K562 (cell line): Measurements from ENCODE around the gene C9orf50. TPM values are rescaled to one million over a fixed set of nuclear protein-coding genes. Genes with fewer than 3 reads are reported as not detected.

Experiments
- ADNP ChIP-seq: fragments of 200-800 bp; sonication (Bioruptor generic); IDR thresholded peaks from 2 replicates; pipeline ENCODE4 v1.6.1; 2016; ENCODE audit warnings: missing genetic modification characterization, missing compliant biosample characterization
- DIDO1 ChIP-seq: fragments of 450-650 bp; IDR thresholded peaks from 2 replicates; pipeline ENCODE4 v1.6.1; 2016; ENCODE audit warnings: low read depth, missing biosample characterization, missing genetic modification characterization
- FOXA3 ChIP-seq, 2 experiments: fragments of 450-650 bp in 1 of 2; sonication (generic) in 1 of 2; formaldehyde crosslinking; IDR thresholded peaks in 1 of 2; conservative IDR thresholded peaks in 1 of 2; 2 replicates each; pipeline versions ENCODE4 v1.4.0 to v1.8.0; 2020 to 2022; ENCODE audit warnings: mild to moderate bottlenecking in 2 of 2, missing genetic modification reagents in 1 of 2
- HNRNPH1 ChIP-seq: fragments of 200-400 bp; formaldehyde crosslinking; optimal IDR thresholded peaks from 2 replicates; pipeline ENCODE3; 2017; ENCODE audit warnings: low read depth, mild to moderate bottlenecking, low read length, moderate library complexity
- JUNB ChIP-seq: fragments of 450-650 bp; formaldehyde crosslinking; conservative IDR thresholded peaks from 2 replicates; pipeline ENCODE4 v1.4.0; 2020; ENCODE audit warnings: mild to moderate bottlenecking
- L3MBTL2 ChIP-seq: fragments of 450-650 bp; IDR thresholded peaks from 2 replicates; pipeline ENCODE4 v1.6.1; 2016; ENCODE audit warnings: mild to moderate bottlenecking, moderate library complexity
- RBFOX2 ChIP-seq: fragments of 200-400 bp; formaldehyde crosslinking; IDR thresholded peaks from 2 replicates; pipeline ENCODE4 v1.6.1; 2017; ENCODE audit warnings: low read depth, mild to moderate bottlenecking, low read length, moderate library complexity
- RBM14 ChIP-seq: fragments of 200-400 bp; formaldehyde crosslinking; IDR thresholded peaks from 2 replicates; pipeline ENCODE4 v1.6.1; 2018; ENCODE audit warnings: low read depth, mild to moderate bottlenecking, low read length, moderate library complexity, borderline replicate concordance; ENCODE audit not compliant: insufficient read depth
- RNF219 ChIP-seq: fragments of 250-450 bp; sonication (Bioruptor Pico); IDR thresholded peaks from 2 replicates; pipeline ENCODE4 v1.5.0; 2022; ENCODE audit warnings: mild to moderate bottlenecking
- SIN3B ChIP-seq: fragments of 450-650 bp; IDR thresholded peaks from 2 replicates; pipeline ENCODE4 v1.6.1; 2017; ENCODE audit warnings: low read depth, mild to moderate bottlenecking, moderate library complexity
- SMARCC2 ChIP-seq: fragments of 450-650 bp; IDR thresholded peaks from 2 replicates; pipeline ENCODE4 v1.6.1; 2017; ENCODE audit warnings: antibody characterized with exemption, moderate library complexity, mild to moderate bottlenecking, low read depth
- ZC3H11A ChIP-seq: IDR thresholded peaks from 2 replicates; pipeline ENCODE4 v1.6.1; 2012; ENCODE audit warnings: low read depth, low read length, improper control_type of control experiment
- ZNF12 ChIP-seq: sonication (generic); formaldehyde crosslinking; IDR thresholded peaks from 2 replicates; pipeline ENCODE4 v1.4.0; 2020; ENCODE audit warnings: mild to moderate bottlenecking, missing genetic modification reagents
- ZNF184 ChIP-seq: sonication (generic); formaldehyde crosslinking; IDR thresholded peaks from 2 replicates; pipeline ENCODE4 v1.5.0; 2020; ENCODE audit warnings: missing genetic modification reagents
- ZNF57 ChIP-seq: fragments of 450-650 bp; formaldehyde crosslinking; IDR thresholded peaks from 2 replicates; pipeline ENCODE4 v1.4.0; 2020; ENCODE audit warnings: mild to moderate bottlenecking, moderate library complexity
- polyA plus RNA-seq, 8 experiments: library from polyadenylated mRNA; depleted of rRNA in 4 of 8; stranded (reverse) in 5 of 8; unstranded in 3 of 8; fragments of >200 nt; fragmentation: Nextera tagmentation in 2 of 8; fragmentation: Illumina TruSeq in 1 of 8; extraction: Ambion mirVana in 2 of 8; extraction: Trizol in 1 of 8; gene quantifications; 2 replicates each; pipeline versions ENCODE4 v1.2.1 to v1.2.3, GENCODE V29; 2011 to 2014; ENCODE audit warnings: inconsistent platforms in 1 of 8, missing spikeins in 1 of 8
- total RNA-seq, 7 experiments: library from RNA; depleted of rRNA in 6 of 7; stranded (reverse); fragments of >200 nt in 6 of 7; fragmentation: Illumina TruSeq in 2 of 7; extraction: Trizol in 2 of 7; gene quantifications; 2 replicates each; pipeline versions ENCODE4 v1.2.1 to v1.2.3, GENCODE V29; 2011 to 2021; ENCODE audit warnings: low replicate concordance in 1 of 7
- TF ChIP-seq, protein P1 (sequence below), 2 experiments: fragments of 450-650 bp in 1 of 2; sonication (generic) in 1 of 2; formaldehyde crosslinking in 1 of 2; IDR thresholded peaks; 2 replicates each; pipeline versions ENCODE4 v1.7.1 to v1.9.0; 2016 to 2022; ENCODE audit warnings: inconsistent platforms in 1 of 2, mild to moderate bottlenecking in 1 of 2, missing genetic modification reagents in 1 of 2

C9orf50 gene
- total and polyA plus RNA-seq, 9 of the 15 experiments (the other 6 are each of a cell fraction or from before 2014, with no cell fraction given) = not detected

DNA sequence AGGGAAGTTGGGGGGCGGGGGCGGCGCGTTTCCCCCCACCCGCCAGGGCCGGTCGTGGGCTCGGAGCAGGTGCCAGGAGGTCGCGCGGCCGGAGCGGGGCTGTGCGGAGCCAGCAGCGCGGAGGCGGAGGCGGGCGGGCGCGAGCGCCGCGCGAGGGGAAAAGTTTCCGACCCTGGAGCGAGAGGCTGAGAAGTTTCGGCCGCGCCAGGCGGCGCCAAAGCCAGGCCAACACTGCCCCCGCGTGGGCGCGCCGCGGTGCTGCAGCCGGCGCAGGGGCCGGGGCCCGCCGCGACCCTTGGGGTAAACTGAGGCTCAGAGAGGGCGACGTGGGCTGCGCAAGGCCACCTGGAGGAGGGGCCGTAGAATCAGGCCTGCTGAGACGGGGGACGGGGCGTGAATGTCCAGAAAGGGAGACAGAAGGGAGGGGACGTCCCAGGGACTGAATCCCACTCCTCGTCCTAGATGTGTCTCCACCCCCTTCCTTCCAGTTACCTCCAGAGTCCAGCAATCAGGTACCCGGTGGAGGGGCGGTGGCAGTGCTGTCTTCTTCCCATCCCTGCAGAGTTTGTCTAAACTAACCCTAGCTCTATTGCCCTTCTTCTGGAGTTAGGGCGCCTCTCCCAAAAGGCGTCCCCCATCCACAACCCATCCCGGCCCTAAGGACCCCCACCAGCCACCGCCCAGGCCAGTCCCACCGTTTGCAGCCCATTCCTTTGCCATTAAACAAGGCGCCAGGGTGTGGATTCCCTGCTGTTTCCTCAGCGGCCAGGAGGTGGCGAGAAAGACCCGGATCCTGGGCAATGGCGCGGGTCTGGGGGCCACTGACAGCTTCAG, 10.2 kb downstream of the C9orf50 start (continued):
- TF ChIP-seq, protein P1, sequence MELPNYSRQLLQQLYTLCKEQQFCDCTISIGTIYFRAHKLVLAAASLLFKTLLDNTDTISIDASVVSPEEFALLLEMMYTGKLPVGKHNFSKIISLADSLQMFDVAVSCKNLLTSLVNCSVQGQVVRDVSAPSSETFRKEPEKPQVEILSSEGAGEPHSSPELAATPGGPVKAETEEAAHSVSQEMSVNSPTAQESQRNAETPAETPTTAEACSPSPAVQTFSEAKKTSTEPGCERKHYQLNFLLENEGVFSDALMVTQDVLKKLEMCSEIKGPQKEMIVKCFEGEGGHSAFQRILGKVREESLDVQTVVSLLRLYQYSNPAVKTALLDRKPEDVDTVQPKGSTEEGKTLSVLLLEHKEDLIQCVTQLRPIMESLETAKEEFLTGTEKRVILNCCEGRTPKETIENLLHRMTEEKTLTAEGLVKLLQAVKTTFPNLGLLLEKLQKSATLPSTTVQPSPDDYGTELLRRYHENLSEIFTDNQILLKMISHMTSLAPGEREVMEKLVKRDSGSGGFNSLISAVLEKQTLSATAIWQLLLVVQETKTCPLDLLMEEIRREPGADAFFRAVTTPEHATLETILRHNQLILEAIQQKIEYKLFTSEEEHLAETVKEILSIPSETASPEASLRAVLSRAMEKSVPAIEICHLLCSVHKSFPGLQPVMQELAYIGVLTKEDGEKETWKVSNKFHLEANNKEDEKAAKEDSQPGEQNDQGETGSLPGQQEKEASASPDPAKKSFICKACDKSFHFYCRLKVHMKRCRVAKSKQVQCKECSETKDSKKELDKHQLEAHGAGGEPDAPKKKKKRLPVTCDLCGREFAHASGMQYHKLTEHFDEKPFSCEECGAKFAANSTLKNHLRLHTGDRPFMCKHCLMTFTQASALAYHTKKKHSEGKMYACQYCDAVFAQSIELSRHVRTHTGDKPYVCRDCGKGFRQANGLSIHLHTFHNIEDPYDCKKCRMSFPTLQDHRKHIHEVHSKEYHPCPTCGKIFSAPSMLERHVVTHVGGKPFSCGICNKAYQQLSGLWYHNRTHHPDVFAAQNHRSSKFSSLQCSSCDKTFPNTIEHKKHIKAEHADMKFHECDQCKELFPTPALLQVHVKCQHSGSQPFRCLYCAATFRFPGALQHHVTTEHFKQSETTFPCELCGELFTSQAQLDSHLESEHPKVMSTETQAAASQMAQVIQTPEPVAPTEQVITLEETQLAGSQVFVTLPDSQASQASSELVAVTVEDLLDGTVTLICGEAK (IDR thresholded peaks at IDR 0.05) = 0 out of 2 replicates have a peak, but pooled peaks have one; percentile 50
- TF ChIP-seq, protein P1 (CRISPR knock-in tag; IDR thresholded peaks at IDR 0.05) = no peak
- no peak for TF ChIP-seq JUNB (CRISPR knock-in tag)
- 0 out of 2 replicates have a peak, but pooled peaks have one; percentile 32 for TF ChIP-seq ZNF57 (CRISPR knock-in tag)
- TF ChIP-seq FOXA3 (CRISPR knock-in tag; conservative IDR thresholded peaks at IDR 0.05 in 1 of 2, IDR thresholded peaks at IDR 0.05 in 1 of 2) = no peak
- TF ChIP-seq DIDO1 = no peak
- no peak for TF ChIP-seq RBM14
- TF ChIP-seq HNRNPH1 = no peak
- TF ChIP-seq RBFOX2 = peak; percentile 79
- no peak for TF ChIP-seq ZNF184 (CRISPR knock-in tag)
- TF ChIP-seq ADNP (tag) = no peak
- no peak for TF ChIP-seq ZNF12
- no peak for TF ChIP-seq SMARCC2
- no peak for TF ChIP-seq ZC3H11A
- TF ChIP-seq L3MBTL2 = peak; percentile 55
- TF ChIP-seq SIN3B = peak; percentile 50; the same call in 1 of the 2 replicates
- TF ChIP-seq RNF219 (CRISPR knock-in tag) = no peak
